H1 (cell line): Measurements from ENCODE around the gene ZSWIM4. TPM values are rescaled to one million over a fixed set of nuclear protein-coding genes. Genes with fewer than 3 reads are reported as not detected.

Source experiments
- CTCF ChIA-PET: fragments of 300-600 bp; sonication (Branson Sonifier 250); formaldehyde crosslinking; loops from one replicate; lab custom pipeline; 2021; ENCODE audit not compliant: partially characterized antibody; lab: Charles Lee
- POLR2A ChIA-PET: fragments of 300-600 bp; sonication (Branson Sonifier 250); formaldehyde crosslinking; loops from one replicate; lab custom pipeline; 2021; ENCODE audit warnings: inconsistent platforms; ENCODE audit not compliant: partially characterized antibody; lab: Charles Lee
- DNase-seq, 2 experiments: peaks; one replicate each; pipeline versions ENCODE4 v3.0.0 to v3.0.0-alpha.2; 2010 to 2022; ENCODE audit warnings: low spot score in 2 of 2, low read depth in 1 of 2, mixed read lengths in 1 of 2
- FAIRE-seq: peaks from 2 replicates; lab custom pipeline; 2011; peaks lifted over from hg19 to GRCh38; lab: Jason Lieb, UNC
- H2AFZ ChIP-seq: 2 replicates; pipeline ENCODE4 v1.8.1; 2012; ENCODE audit warnings: low read length, inconsistent platforms
- H2AK5ac ChIP-seq: 2 replicates; pipeline ENCODE4 v1.6.1; 2013; ENCODE audit warnings: low read depth, low read length
- H2BK120ac ChIP-seq: replicated peaks from 2 replicates; pipeline ENCODE3; 2013; ENCODE audit warnings: low read depth, low read length, inconsistent platforms
- H2BK12ac ChIP-seq: 2 replicates; pipeline ENCODE4 v1.6.1; 2013; ENCODE audit warnings: low read depth, low read length
- H2BK15ac ChIP-seq: 2 replicates; pipeline ENCODE4 v1.6.1; 2013; ENCODE audit warnings: low read length
- H2BK20ac ChIP-seq: 2 replicates; pipeline ENCODE4 v1.6.1; 2013; ENCODE audit warnings: low read length
- H2BK5ac ChIP-seq: 2 replicates; pipeline ENCODE4 v1.6.1; 2013; ENCODE audit warnings: low read depth, low read length
- H3K14ac ChIP-seq: 2 replicates; pipeline ENCODE4 v1.6.1; 2013; ENCODE audit warnings: inconsistent platforms; ENCODE audit not compliant: insufficient read length
- H3K18ac ChIP-seq: 2 replicates; pipeline ENCODE4 v1.6.1; 2013; ENCODE audit warnings: low read length; ENCODE audit errors: extremely low read depth
- H3K23ac ChIP-seq: 2 replicates; pipeline ENCODE4 v1.6.1; 2013; ENCODE audit warnings: inconsistent platforms; ENCODE audit not compliant: insufficient read length
- H3K23me2 ChIP-seq: 2 replicates; pipeline ENCODE4 v1.6.1; 2013; ENCODE audit warnings: low read depth, low read length
- H3K27ac ChIP-seq: 2 replicates; pipeline ENCODE4 v1.6.1; 2011; ENCODE audit warnings: low read depth, low read length, inconsistent platforms
- H3K27me3 ChIP-seq, 4 experiments: replicated peaks in 1 of 4; 1 replicate in 1 of 4; 2 replicates in 3 of 4; pipeline versions ENCODE4 v1.6.1 to v1.8.1; 2011 to 2013; ENCODE audit warnings: low read length in 3 of 4, mild to moderate bottlenecking in 3 of 4, inconsistent platforms in 2 of 4, mixed read lengths in 2 of 4, moderate library complexity in 1 of 4; ENCODE audit not compliant: control insufficient read depth in 3 of 4, insufficient read depth in 3 of 4; ENCODE audit errors: extremely low read depth in 1 of 4
- H3K36me3 ChIP-seq, 4 experiments: 2 replicates each; pipeline versions ENCODE4 v1.6.1 to v1.8.1; 2011 to 2013; ENCODE audit warnings: mild to moderate bottlenecking in 4 of 4, low read length in 3 of 4, moderate library complexity in 2 of 4, control low read depth in 1 of 4, inconsistent platforms in 1 of 4; ENCODE audit not compliant: insufficient read depth in 4 of 4, control insufficient read depth in 2 of 4
- H3K4ac ChIP-seq: replicated peaks from 2 replicates; pipeline ENCODE3; 2013; ENCODE audit warnings: low read length, low read depth, mixed read lengths, inconsistent platforms; ENCODE audit not compliant: insufficient read length
- H3K4me1 ChIP-seq, 4 experiments: replicated peaks in 1 of 4; 1 replicate in 1 of 4; 2 replicates in 3 of 4; pipeline versions ENCODE4 v1.6.1 to v1.8.1; 2011 to 2013; ENCODE audit warnings: low read length in 3 of 4, inconsistent platforms in 2 of 4, mixed read lengths in 1 of 4; ENCODE audit not compliant: insufficient read depth in 4 of 4, control insufficient read depth in 3 of 4
- H3K4me2 ChIP-seq, 2 experiments: 2 replicates each; pipeline versions ENCODE4 v1.6.1 to v1.8.1; 2011 to 2013; ENCODE audit warnings: low read depth in 2 of 2, low read length in 2 of 2, control low read depth in 1 of 2, inconsistent platforms in 1 of 2, mild to moderate bottlenecking in 1 of 2; ENCODE audit not compliant: insufficient read depth in 1 of 2
- H3K4me3 ChIP-seq, 4 experiments: fragments of 200-600, 300-600 bp in 1 of 4; sonication (generic), shearing (Covaris generic), sonication (Bioruptor Twin) in 1 of 4; 2 replicates each; pipeline versions ENCODE4 v1.5.1 to v1.8.1; 2011 to 2016; ENCODE audit warnings: low read length in 4 of 4, low read depth in 3 of 4, control low read depth in 2 of 4, inconsistent platforms in 2 of 4, mild to moderate bottlenecking in 2 of 4, mixed read lengths in 1 of 4, moderate library complexity in 1 of 4; ENCODE audit not compliant: insufficient read depth in 2 of 4; ENCODE audit errors: extremely low read depth in 1 of 4
- H3K56ac ChIP-seq: replicated peaks from 2 replicates; pipeline ENCODE3; 2013; ENCODE audit warnings: low read depth, mild to moderate bottlenecking, mixed read lengths, low read length, inconsistent platforms; ENCODE audit not compliant: insufficient read length
- H3K79me1 ChIP-seq: 2 replicates; pipeline ENCODE4 v1.6.1; 2013; ENCODE audit warnings: low read depth, low read length, control low read depth
- H3K79me2 ChIP-seq, 2 experiments: 2 replicates each; pipeline versions ENCODE4 v1.6.1 to v1.8.1; 2012 to 2013; ENCODE audit warnings: low read length in 2 of 2, mild to moderate bottlenecking in 2 of 2, inconsistent platforms in 1 of 2; ENCODE audit not compliant: insufficient read depth in 2 of 2, control insufficient read depth in 1 of 2
- H3K9ac ChIP-seq, 4 experiments: replicated peaks in 1 of 4; 1 replicate in 1 of 4; 2 replicates in 3 of 4; pipeline versions ENCODE4 v1.6.1 to v1.8.1; 2011 to 2013; ENCODE audit warnings: low read depth in 3 of 4, low read length in 3 of 4, control low read depth in 2 of 4, mild to moderate bottlenecking in 2 of 4, moderate library complexity in 2 of 4, inconsistent platforms in 1 of 4; ENCODE audit errors: extremely low read depth in 1 of 4
- H3K9me3 ChIP-seq, 2 experiments: 2 replicates each; pipeline versions ENCODE4 v1.6.1 to v1.8.1; 2012 to 2013; ENCODE audit warnings: mild to moderate bottlenecking in 2 of 2, moderate library complexity in 2 of 2, control low read depth in 1 of 2, inconsistent platforms in 1 of 2, low read depth in 1 of 2, low read length in 1 of 2, mixed read lengths in 1 of 2; ENCODE audit not compliant: insufficient read depth in 2 of 2
- H4K20me1 ChIP-seq, 2 experiments: replicated peaks in 1 of 2; 2 replicates each; pipeline versions ENCODE3 to v1.8.1; 2011 to 2013; ENCODE audit warnings: inconsistent platforms in 2 of 2, low read length in 2 of 2, mild to moderate bottlenecking in 1 of 2; ENCODE audit not compliant: insufficient read depth in 2 of 2, control insufficient read depth in 1 of 2
- H4K5ac ChIP-seq: 2 replicates; pipeline ENCODE4 v1.6.1; 2013; ENCODE audit warnings: low read length, low read depth, mixed read lengths, inconsistent platforms; ENCODE audit not compliant: insufficient read length
- H4K8ac ChIP-seq: 2 replicates; pipeline ENCODE4 v1.8.0; 2013; ENCODE audit warnings: mild to moderate bottlenecking, moderate library complexity, low read length, inconsistent platforms; ENCODE audit not compliant: insufficient read depth; ENCODE audit errors: extremely low read depth
- H4K91ac ChIP-seq: replicated peaks from 2 replicates; pipeline ENCODE3; 2013; ENCODE audit warnings: low read length, mixed read lengths, inconsistent platforms; ENCODE audit not compliant: insufficient read length
- MAFK ChIP-seq: IDR thresholded peaks from 2 replicates; pipeline ENCODE4 v1.6.1; 2012; ENCODE audit warnings: low read depth, mild to moderate bottlenecking, improper control_type of control experiment, low read length
- POU5F1 ChIP-seq: IDR thresholded peaks from 2 replicates; pipeline ENCODE4 v1.6.1; 2011; ENCODE audit warnings: low read depth, mild to moderate bottlenecking, low read length, moderate library complexity
- WGBS, 2 experiments: shearing (Covaris generic) in 1 of 2; methylation state at CpG; one replicate each; pipeline versions ENCODE4 v1.1.6 to v1.1.7; 2013 to 2015; ENCODE audit warnings: low lambda C conversion rate in 2 of 2, mixed read lengths in 2 of 2, inconsistent platforms in 1 of 2, low coverage in 1 of 2, missing lambda C conversion rate in 1 of 2; ENCODE audit not compliant: insufficient replicate concordance in 2 of 2, insufficient coverage in 1 of 2, insufficient read length in 1 of 2; ENCODE audit errors: extremely low coverage in 1 of 2, missing lambda C conversion rate in 1 of 2; 5-methylcytosine and 5-hydroxymethylcytosine counted together
- polyA plus RNA-seq, 7 experiments: library from polyadenylated mRNA; depleted of rRNA in 3 of 7; stranded (reverse) in 5 of 7; unstranded in 2 of 7; fragments of >200 nt in 5 of 7; fragments of 200-250 nt in 2 of 7; gene quantifications; 1 replicate in 5 of 7; 2 replicates in 1 of 7; 4 replicates in 1 of 7; pipeline versions ENCODE4 v1.2.1 to v1.2.3, GENCODE V29; 2011 to 2013; ENCODE audit warnings: missing spikeins in 2 of 7, mixed read lengths in 2 of 7
- total RNA-seq: library from RNA; stranded (reverse); fragmentation: NEBNext Ultra II Directional; extraction: Animal tissue kit (Norgen Biotek cat#: 25700); gene quantifications from 2 replicates; pipeline ENCODE4 v1.2.1, GENCODE V29; 2021
- TF ChIP-seq, protein P1 (sequence below): IDR thresholded peaks from 2 replicates; pipeline ENCODE4 v1.6.1; 2011; ENCODE audit warnings: low read length, improper control_type of control experiment
- TF ChIP-seq, protein P2 (sequence below): IDR thresholded peaks from 2 replicates; pipeline ENCODE4 v1.6.1; 2012; ENCODE audit warnings: inconsistent platforms

Gene ZSWIM4
- total and polyA plus RNA-seq, 2 of the 8 experiments (the other 6 are each of a cell fraction or from before 2014, with no cell fraction given), result 12.2 to 31.1 TPM

DNA sequence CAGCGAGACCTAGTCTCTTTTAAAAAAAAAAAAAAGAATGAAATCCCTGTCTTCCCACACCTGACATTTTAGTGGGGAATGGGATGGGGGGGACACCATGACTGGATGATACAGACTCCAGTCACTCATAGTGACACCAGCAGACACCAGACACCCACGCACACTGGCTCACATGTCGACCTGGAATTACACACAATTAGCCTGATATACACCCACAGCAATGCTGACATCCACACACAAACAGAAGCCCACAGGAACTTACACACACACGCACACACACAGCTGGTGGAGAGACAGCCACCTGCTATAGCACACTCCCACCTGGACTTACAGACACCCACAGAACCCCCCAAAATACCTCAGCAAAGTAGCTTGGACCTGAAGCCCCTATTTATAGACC is 73.4 kb downstream of the ZSWIM4 start:
- Histone ChIP-seq H4K91ac (no peak overlapping the region), H3K4me2 (no peak overlapping the region), H2AK5ac (no peak overlapping the region), H3K23ac (no peak overlapping the region), H3K14ac (no peak overlapping the region), H3K56ac (no peak overlapping the region), H3K27ac (no peak overlapping the region), H2BK20ac (no peak overlapping the region), H3K36me3 (no peaks in the 10 kb centered on the region), H2AFZ (no peak overlapping the region), H2BK5ac (no peak overlapping the region), H3K27me3 (peaks cover 32 to 88% (median 71%) of the 10 kb centered on the region in 4 experiments), H3K23me2 (no peaks in the 10 kb centered on the region; the same call in 1 of the 2 replicates), H4K20me1 (peaks cover 2 to 15% of the 10 kb centered on the region in 2 experiments), H3K4ac (no peak overlapping the region), H3K9ac (no peak overlapping the region), H3K79me2 (no peaks in the 10 kb centered on the region), H2BK12ac (no peak overlapping the region), H2BK15ac (no peak overlapping the region), H2BK120ac (no peak overlapping the region), H4K8ac (no peak overlapping the region), H4K5ac (no peak overlapping the region), H3K9me3 (no peaks in the 10 kb centered on the region), H3K18ac (no peak overlapping the region)
- ChIA-PET POLR2A (interaction anchor here (1.3 to 1.6 kb wide), 2 partner anchors 13 to 73 kb away, joined by 3 read pairs; partner anchors contain the start of gene ZSWIM4), CTCF (interaction anchor here (0.7 to 1.4 kb wide), 4 partner anchors 12 to 191 kb away, joined by 3 to 4 read pairs (median 3); no protein-coding TSS in a partner anchor)
- FAIRE-seq (no peak), DNase-seq (no peak)
- WGBS, 2 experiments, result 74% methylated on average over 4 of the region's 4 CpGs; no CpG with 5 or more reads in 1 of the 2 experiments
- TF ChIP-seq POU5F1 (no peak), MAFK (no peak)
- TF ChIP-seq, protein P1, sequence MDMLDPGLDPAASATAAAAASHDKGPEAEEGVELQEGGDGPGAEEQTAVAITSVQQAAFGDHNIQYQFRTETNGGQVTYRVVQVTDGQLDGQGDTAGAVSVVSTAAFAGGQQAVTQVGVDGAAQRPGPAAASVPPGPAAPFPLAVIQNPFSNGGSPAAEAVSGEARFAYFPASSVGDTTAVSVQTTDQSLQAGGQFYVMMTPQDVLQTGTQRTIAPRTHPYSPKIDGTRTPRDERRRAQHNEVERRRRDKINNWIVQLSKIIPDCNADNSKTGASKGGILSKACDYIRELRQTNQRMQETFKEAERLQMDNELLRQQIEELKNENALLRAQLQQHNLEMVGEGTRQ, result no peak
- TF ChIP-seq, protein P2, sequence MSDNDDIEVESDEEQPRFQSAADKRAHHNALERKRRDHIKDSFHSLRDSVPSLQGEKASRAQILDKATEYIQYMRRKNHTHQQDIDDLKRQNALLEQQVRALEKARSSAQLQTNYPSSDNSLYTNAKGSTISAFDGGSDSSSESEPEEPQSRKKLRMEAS, result no peak
- TF ChIP-seq, all 59 proteins: peak for 0
- Histone ChIP-seq H3K79me1 (no peaks in the 10 kb centered on the region), H3K4me3 (no peak overlapping the region), H3K4me1 (peaks cover 0 to 4% (median 0%) of the 10 kb centered on the region in 4 experiments; a peak in 5 of 7 replicates)
